GM18951 (cell line): Measurements from ENCODE around the gene MRPS2.
"Not testable (repeated sequence)": the region's sequence is repeated elsewhere in the genome, so short reads cannot be mapped to it uniquely, and the experiment has no call there.

Experiments used
- POLR2A ChIP-seq: IDR thresholded peaks from 4 replicates; pipeline ENCODE4 v1.6.1; 2011; ENCODE audit warnings: mild to moderate bottlenecking; ENCODE audit not compliant: insufficient read length, insufficient read depth; ENCODE audit errors: extremely low read depth
- in situ Hi-C: fragments of 300-500 bp; cut with MboI; formaldehyde crosslinking; loops from one replicate; pipeline ENCODE4 v1.12.0; 2022; ENCODE audit warnings: low sequenced_read_pairs, mixed read lengths, inconsistent platforms; ENCODE audit not compliant: unreplicated experiment

Gene MRPS2

GRCh38 chr9:135522137-135522877, 21.8 kb downstream of the MRPS2 start:
- no peak for TF ChIP-seq POLR2A
- in situ Hi-C loops = no loop called here

- no peak for TF ChIP-seq POLR2A
- in situ Hi-C loops = no loop called here
Observed at GRCh38 chr9:135522931-135523330, 22.4 kb downstream of the MRPS2 start.

GRCh38 chr9:135523521-135524129, 23.1 kb downstream of the MRPS2 start:
- in situ Hi-C loops = no loop called here
- no peak for TF ChIP-seq POLR2A

GRCh38 chr9:135524130-135524861, 23.8 kb downstream of the MRPS2 start:
- in situ Hi-C loops = no loop called here
- TF ChIP-seq POLR2A = no peak

- TF ChIP-seq POLR2A = no peak
- in situ Hi-C loops = no loop called here
Observed at GRCh38 chr9:135525241-135526088, 25.0 kb downstream of the MRPS2 start.

GRCh38 chr9:135526089-135526729, 25.7 kb downstream of the MRPS2 start:
- in situ Hi-C loops = no loop called here
- TF ChIP-seq POLR2A = no peak

DNA sequence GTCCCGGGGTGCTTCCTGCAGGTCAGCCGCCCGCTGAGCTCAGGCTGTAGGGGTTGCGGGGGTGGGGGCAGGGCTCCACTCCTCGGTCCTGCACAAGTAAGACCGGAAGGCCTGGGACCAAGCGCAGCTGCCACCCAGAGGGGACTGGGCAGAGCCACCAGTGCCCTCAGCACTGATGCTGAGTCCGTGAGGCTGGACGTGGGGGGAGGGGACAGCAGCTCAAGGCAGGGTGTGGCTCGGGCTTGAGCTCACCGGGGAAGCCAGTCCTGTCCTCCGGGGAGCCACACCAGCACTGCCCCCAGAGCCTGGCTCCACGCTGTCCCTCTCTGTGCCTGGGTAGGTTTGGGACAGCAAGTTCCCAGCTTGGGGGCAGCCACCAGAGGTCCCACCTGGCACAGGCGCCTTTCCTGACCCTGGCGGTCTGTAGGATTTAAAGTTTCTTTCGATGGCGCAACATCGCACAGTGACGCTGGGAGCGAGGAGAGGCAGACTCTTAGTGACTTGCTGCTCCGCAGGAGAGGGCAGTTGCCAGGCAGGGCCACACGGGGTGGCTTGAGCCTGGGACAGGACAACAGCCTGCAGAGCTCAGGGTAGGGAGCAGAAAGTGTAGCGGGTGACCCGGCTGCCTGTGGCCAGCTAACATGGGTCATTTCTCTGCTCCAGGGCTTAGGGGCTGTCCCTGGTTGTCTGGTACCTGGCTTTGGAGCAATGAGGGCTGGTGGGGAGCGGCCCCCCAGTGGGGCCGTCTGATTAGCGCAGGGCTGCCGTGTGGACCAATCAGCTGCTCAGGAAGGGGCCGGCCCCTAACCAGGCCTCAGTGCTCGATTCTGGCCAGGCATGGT, 26.5 kb downstream of the MRPS2 start:
- no peak for TF ChIP-seq POLR2A
- in situ Hi-C loops = no loop called here

GRCh38 chr9:135528842-135529435, 28.5 kb downstream of the MRPS2 start:
- in situ Hi-C loops = not testable (repeated sequence)

DNA sequence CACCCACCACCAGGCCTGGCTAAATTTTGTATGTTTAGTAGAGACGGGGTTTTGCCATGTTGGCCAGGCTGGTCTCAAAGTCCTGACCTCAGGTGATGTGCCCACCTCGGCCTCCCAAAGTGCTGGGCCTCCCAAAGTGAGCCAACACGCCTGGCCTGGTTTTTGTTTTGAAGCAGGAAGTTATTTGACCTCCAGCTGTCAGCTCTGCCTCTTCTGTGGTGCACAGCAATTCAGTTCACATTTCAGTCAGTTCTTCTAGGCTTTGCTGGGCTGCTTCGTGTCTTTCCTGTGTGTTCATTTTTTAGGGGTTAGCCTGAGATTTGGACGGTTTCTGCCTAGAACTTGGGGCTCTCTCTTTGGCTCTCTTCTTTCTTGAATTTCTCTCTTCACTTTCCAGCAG, 29.7 kb downstream of the MRPS2 start:
- no peak for TF ChIP-seq POLR2A
- in situ Hi-C loops = no loop called here

DNA sequence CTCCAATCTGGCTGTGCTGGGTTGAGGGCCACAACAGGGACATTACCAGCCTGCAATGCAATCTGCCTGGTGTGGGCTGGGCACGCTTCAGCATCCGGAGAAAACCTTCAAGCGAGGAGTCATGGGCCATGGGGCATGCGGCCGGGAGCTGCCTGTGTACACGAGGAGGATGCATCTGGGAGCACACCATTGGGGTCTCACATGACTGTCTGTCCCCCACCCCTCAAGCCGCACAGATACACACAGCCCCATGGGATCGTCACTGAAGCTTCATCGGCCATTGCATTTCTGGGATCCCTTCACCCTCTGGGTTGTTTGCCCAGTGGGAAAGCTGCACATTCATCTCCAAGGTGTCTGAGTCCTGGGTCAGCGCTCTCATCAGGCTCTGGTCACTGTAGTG, 30.6 kb downstream of the MRPS2 start:
- in situ Hi-C loops = no loop called here

GRCh38 chr9:135533113-135533512, 32.6 kb downstream of the MRPS2 start:
- in situ Hi-C loops = no loop called here
- no peak for TF ChIP-seq POLR2A

More for the DNA sequence above, 30.6 kb downstream of the MRPS2 start:
- TF ChIP-seq POLR2A = no peak
